GM06990 (cell line): ENCODE measurements around the gene SVIL.
"Not testable (repeated sequence)": the region's sequence is repeated elsewhere in the genome, so short reads cannot be mapped to it uniquely, and the experiment has no call there.

Source experiments
- DNase-seq: peaks from one replicate; pipeline ENCODE4 v3.0.0-alpha.2; 2011; ENCODE audit not compliant: insufficient read length; ENCODE audit errors: extremely low read depth
- H3K27me3 ChIP-seq: replicated peaks from 2 replicates; pipeline ENCODE4 v1.6.0; 2011; ENCODE audit warnings: low read length; ENCODE audit not compliant: control insufficient read depth, insufficient read depth
- H3K36me3 ChIP-seq: 2 replicates; pipeline ENCODE4 v1.5.1; 2011; ENCODE audit warnings: low read length; ENCODE audit not compliant: control insufficient read depth, insufficient read depth
- H3K4me3 ChIP-seq: replicated peaks from 2 replicates; pipeline ENCODE4 v1.5.1; 2011; ENCODE audit warnings: low read depth, mild to moderate bottlenecking, control low read depth, low read length
- TF ChIP-seq, protein P1 (sequence below): IDR thresholded peaks from 2 replicates; pipeline ENCODE4 v1.5.1; 2011; ENCODE audit warnings: low read length, control low read depth, mild to moderate bottlenecking, inconsistent platforms; ENCODE audit not compliant: insufficient read depth, poor library complexity, severe bottlenecking

Gene SVIL

DNA sequence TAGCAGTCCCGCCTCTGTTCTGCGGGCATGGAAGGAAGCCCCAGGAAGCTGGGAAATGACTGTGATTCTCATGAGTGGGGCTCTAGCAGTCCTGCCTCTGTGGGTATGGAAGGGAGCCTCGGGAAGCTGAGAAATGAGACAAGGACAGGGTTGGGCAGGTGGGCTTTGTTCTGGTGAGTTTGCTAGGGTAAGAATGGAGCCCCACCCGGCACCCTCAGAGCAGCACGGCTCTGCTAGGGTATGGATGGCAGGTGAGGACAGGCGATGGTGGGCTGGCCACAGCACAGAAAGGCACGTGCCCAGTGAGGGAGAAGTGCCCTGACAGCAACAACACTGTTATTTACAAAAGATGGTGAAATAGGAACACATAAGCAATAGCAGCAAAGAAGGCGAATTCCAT is 39.6 kb downstream of the SVIL start:
- no peak overlapping the region for H3K4me3 ChIP-seq
- TF ChIP-seq, protein P1, sequence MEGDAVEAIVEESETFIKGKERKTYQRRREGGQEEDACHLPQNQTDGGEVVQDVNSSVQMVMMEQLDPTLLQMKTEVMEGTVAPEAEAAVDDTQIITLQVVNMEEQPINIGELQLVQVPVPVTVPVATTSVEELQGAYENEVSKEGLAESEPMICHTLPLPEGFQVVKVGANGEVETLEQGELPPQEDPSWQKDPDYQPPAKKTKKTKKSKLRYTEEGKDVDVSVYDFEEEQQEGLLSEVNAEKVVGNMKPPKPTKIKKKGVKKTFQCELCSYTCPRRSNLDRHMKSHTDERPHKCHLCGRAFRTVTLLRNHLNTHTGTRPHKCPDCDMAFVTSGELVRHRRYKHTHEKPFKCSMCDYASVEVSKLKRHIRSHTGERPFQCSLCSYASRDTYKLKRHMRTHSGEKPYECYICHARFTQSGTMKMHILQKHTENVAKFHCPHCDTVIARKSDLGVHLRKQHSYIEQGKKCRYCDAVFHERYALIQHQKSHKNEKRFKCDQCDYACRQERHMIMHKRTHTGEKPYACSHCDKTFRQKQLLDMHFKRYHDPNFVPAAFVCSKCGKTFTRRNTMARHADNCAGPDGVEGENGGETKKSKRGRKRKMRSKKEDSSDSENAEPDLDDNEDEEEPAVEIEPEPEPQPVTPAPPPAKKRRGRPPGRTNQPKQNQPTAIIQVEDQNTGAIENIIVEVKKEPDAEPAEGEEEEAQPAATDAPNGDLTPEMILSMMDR, result no peak
- no peak for DNase-seq
- no peaks in the 10 kb centered on the region for H3K27me3 ChIP-seq
- H3K36me3 ChIP-seq, result no peaks in the 10 kb centered on the region

DNA sequence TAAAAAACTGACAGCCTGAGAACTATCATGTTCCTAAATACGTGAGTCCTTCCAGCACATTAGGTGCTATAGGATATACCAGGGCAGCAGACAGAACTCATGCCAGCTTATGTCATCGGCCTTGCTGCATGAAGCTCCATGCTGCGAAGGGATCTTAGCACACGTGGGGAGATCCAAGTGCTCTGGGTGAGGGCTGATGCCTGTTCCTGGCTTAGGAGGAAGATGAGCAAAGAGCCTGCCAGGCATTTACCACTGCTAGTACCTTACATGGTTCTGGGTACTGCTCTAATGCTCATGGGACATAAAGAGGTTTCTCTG is 43.2 kb downstream of the SVIL start:
- TF ChIP-seq, protein P1, result no peak
- no peak for DNase-seq
- H3K36me3 ChIP-seq, result no peaks in the 10 kb centered on the region

DNA sequence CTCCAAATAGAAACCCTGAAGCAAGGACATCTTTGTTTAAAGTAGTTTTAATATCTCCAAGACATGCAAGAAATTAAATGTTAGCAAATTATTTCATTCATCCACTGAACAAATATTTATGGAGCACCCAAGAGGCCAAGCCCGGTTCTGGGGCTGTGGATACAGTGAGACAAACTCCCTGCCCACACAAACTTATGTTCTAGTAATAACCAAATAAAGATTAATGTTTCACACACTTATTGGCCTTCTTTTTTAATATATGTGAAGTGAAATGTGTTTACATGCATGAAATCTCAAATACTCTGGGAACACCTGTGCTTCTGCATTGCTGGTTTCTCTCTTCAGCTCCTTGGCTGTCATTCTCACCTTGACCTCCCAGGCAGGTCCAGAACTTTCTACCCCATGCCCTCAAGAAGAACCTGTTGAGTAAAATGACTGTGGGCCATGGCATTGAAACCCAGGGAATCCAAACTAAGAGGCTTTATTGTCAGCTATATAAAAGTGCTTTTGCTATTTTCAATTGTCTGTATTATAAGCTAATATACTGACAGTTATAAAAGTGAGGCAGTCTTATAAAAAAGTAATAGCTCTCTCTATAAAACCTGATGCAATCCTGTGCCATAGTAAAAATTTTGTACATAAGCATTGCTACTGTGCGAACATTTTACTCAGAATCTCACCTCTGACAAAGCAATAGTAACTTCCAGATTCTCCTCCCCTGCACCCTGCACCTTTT is 43.7 kb downstream of the SVIL start:
- TF ChIP-seq, protein P1, result no peak
- Histone ChIP-seq H3K27me3 (no peaks in the 10 kb centered on the region; the same call in 1 of the 2 replicates), H3K4me3 (no peak overlapping the region), H3K36me3 (no peaks in the 10 kb centered on the region)
- DNase-seq, result no peak

More for the DNA sequence above, 43.2 kb downstream of the SVIL start:
- Histone ChIP-seq H3K27me3 (no peaks in the 10 kb centered on the region; the same call in 1 of the 2 replicates), H3K4me3 (no peak overlapping the region)

DNA sequence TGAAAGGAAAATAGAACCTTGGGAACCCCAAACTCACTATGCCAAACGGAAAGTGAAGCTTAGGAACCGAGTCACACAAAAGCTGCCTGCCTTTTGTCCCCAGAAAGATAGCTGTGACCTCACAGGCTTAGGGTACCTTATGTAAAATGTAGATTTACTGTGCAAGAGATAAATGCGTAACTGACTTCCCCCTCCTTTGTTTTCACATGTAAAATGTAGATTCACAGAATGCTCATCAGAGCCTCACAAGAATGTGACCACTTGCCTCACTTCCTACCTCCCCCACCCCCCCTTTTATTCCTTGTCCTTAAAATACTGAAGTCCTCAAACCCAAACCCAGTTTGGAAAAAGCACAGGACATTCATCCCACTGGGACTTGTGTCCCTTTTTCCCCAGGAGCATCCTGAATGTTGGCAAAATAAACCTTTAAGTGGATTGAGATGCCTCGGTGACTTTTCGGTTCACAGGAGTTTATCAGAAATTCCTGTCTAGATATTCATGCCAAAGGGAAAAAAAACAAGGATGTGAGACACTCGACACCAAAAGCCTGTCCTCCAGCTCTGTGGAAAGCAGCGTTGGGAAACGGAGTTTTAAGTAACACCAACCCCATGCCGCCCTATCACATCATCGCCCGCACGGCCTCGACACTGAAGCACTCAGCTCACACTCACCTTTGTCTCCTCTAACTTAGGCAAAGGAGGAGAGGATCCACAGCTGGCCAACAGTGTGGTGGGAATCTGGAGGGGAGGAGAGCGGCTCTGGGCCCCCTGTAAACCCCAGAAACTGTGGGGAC is 45.9 kb downstream of the SVIL start:
- Histone ChIP-seq H3K36me3 (no peaks in the 10 kb centered on the region), H3K27me3 (no peaks in the 10 kb centered on the region; the same call in 1 of the 2 replicates), H3K4me3 (no peak overlapping the region)
- TF ChIP-seq, protein P1, result no peak
- no peak for DNase-seq

DNA sequence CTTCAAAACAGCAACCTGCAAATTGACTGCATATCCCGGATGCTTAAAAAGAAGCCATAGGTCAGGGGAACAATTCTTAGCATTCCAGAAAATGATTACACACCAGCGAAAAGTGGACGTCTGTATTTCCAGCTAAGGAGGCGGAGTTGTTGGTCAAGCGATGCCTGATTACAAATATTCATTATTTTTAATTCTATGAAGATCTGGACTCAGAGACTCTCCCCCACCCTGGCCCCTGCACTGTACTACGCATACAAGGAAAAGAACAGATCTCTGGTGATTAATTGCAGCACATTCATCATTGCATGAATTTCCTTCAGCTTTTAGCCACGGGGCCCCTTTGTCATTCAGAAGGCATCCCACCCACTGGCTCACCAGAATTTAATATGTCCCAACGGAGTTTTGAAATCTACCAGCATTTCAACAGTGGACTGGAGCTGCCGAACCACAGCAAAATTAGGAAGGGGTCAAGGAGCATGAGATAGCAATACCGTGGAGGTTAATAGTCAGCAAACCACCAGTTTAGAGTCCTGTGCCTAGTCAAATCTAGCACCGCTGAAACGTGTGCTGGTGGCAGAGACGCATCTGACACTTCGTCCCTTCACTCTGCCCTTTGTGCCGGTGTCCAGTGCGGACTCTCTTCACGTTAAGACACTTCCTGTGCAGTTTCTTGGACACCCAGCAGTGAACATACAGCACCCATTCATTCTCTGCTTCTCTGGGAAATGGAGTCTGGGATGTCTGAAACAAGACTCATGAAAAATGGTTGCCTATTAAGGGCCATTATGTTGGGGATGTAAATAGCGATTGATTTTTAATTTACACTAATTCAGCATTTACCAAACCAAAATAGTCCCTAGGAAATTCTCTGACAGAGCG is 46.8 kb downstream of the SVIL start:
- not testable (repeated sequence) for DNase-seq, H3K27me3 ChIP-seq, H3K4me3 ChIP-seq, H3K36me3 ChIP-seq

DNA sequence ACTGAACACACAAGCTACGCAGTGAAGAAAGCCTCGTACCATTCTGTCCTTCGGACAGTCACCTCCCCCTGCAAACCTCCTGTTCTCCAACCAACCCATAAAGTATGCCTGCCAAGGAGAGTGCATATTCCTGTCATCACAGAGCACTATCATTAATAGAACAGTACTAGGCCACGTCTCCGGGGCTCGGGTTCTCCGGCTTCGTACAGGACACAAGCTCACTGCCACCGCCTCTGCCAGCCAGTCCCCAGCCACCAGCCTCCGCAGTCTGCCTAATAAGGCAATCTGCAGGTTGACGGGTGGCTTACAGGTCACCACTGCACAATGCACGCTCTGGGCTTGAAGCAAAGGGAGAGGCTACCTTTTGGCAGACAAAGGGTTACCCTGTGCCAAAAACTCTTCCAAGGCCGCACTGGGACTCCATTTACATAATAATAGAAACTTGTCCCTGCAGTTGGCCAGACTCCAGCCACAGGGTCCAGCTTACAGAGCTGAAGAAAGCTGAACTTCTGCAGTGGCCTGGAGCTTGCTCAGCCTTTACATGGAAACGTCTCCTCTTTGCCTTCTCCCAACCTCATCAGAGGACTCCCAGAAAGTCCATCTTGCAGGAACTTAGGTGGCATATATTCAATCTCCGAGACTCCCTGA is 47.5 kb downstream of the SVIL start:
- H3K4me3 ChIP-seq, H3K27me3 ChIP-seq, DNase-seq, H3K36me3 ChIP-seq: not testable (repeated sequence)
